Measurements from ENCODE around the gene MAPKAPK2.
"Not testable (repeated sequence)": the region's sequence is repeated elsewhere in the genome, so short reads cannot be mapped to it uniquely, and the experiment has no call there.

MAPKAPK2 gene

DNA sequence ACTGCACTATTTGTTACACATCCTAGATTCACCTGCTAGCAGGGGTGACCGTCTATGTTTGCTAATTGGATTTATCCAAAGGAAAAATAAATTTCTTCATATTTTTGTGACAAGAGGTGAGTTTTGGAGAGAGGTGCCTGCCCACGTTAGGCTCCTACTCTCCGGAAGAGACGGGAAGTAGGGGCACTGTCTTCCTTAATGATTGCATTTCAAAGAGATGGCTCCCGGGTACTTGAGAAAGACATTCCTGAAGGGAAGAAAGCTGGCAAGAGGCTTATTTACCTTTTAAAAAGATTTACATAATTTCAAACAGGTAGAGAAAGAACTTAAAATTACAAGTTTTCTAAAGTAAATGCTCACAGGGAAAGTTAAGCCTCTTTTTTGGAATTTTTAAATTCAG lies 67.2 kb downstream of the MAPKAPK2 start:
- no peak for DNase-seq

DNA sequence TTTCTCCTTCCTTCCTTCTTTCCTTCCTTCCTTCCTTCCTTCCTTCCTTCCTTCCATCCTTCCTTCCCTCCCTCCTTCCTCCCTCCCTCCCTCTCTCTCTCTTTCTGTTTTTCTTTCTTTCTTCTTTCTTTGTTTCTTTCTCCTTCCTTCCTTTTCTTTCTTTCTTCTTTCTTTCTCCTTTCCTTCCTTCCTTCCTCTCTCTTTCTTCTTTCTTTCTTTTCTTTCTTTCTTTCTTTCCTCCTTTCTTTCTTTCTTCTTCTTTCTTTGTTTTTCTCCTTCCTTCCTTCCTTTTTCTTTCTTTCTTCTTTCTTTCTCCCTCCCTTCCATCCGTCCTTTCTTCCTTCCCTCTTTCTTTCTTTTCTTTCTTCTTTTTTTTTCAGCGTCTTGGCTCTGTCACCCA lies 67.8 kb downstream of the MAPKAPK2 start:
- no peak for DNase-seq

DNA sequence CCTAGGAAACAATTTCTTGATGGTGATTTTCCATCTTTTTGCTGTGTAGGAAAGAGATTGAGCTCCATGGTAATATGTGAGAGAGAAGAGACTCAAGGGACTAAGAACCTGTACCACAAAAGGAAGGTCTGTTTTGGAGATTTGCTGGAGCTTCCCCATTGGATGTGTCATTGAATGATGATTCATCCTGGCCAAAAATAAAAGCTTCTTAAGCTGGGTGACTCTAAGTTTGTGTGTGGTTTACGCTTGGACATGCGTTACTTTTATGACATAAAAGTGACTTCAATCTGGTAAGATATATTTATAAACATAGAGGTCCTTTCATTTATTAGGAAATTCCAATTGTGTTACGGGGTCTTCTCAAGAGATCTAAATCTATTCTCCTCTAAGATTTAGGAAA lies 68.4 kb downstream of the MAPKAPK2 start:
- DNase-seq: no peak

DNA sequence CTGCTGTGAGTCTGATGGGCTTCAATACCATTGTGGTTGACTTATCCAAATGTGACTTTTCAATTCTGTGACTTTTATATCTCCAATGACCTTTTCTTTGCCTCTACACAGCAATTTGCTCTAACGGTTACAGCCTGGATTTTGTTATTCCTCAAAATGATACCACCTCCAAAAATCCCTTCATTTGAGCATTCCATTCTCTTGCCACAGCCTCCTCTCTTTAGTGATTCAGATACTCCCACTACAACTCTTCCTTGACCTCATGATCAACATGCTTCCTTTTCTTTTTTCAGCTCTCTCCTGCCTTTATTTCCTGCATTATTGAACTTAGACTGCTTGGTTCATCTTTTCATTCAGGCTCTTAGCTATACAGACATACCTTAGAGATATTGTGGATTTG lies 69.3 kb downstream of the MAPKAPK2 start:
- no peak for DNase-seq

DNA sequence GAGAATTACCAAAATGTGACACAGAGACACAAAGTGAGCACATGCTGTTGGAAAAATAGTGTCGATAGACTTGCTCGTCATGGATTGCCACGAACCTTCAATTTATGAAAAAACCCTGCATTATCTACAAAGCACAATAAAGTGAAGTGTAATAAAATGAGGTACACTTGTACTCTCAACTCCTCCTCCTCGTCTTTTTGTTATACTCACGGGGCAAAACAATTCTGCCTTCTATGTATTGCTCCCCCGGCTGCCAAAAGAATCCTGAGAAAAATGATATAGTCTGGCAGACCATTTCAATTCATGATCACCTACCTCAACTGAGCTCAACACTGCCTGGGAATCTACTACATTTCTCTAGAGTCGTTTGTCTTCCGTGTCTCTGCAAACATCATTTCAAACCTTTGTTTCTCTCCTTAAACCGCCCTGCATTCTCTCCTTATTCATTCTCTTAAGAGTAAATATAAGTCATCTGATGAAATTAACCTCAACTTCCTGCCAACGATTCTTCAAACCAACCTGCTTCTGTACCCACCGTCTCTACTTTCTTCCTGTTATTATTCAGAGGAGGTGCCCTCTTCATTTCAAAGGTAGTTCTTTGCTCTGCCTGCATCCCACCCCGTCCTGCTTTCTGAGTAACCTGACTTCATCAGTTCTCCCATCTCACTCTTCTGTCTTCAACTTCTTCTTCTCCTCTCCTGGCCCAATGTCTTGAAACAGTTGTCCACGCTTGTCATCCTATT lies 73.0 kb downstream of the MAPKAPK2 start:
- DNase-seq: no peak

DNA sequence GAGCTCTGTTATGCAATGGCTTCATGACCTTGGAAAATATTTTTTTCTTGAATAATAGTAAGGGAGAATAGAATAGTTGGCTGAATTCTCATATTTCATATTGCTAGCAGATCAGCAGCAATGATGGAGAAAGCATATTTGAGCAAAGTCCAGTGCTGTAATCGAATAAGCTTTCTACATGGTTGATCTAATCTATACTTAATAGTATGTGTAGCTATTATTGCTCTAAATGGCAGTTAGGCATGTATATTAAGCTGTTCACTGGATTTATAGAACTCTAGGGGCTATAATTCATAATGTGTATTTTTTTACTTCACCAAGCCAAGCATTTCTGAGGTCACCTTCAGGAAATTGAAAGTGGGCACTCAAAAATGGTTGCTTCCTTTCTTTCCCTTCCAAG lies 75.9 kb downstream of the MAPKAPK2 start:
- DNase-seq: no peak

DNA sequence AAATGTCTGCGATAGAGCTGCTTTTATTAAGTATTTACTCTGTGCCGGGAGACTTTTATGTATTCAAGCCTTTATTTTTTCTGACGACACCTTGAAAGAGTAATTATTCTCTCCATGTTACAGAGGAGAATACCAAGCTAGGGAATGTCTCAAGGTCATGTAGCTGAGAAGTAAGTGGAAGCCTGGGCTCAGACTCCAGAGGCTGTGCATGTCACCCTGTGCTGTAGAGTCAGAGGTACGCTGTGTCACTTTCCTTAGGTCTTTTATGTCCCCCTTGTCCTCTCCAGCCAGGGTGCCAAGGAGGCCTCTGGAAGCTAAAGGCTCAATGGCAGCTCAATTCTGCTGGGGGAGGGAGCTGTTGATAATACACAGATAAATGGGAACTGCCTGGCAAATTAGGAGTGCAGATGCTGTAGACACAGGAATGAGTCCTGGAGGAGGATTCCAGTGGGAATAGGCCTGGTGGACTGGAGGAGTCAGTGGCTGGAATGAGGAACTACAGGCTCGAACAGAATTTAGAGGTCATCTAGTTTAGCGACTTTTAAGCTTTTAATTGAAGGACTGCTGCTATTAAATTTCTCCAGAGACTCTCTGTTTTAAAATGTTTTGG lies 76.6 kb downstream of the MAPKAPK2 start:
- DNase-seq: no peak

DNA sequence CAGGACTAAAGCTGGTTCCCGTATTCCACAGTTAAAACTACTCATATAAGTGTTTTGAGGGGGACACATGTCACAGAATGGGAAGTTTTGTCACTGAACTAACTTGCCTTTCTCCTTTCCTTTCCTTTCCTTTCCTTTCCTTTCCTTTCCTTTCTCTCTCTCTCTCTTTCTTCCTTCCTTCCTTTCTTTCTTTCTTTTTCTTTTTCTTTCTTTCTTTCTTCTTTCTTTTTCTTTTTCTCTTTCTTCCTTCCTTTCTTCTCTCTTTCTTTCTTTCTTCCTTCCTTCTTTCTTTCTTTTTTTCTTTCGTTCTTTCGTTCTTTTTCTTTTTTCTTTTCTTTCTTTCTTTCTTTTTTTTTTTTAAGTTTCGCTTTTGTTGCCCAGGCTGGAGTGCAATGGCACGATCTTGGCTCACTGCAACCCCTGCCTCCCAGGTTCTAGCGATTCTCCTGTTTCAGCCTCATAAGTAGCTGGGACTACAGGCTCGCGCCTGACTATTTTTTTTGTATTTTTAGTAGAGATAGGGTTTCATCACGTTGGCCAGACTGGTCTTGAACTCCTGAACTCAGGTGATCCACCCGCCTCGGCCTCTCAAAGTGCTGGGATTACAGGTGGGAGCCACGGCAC lies 78.1 kb downstream of the MAPKAPK2 start:
- not testable (repeated sequence) for DNase-seq

DNA sequence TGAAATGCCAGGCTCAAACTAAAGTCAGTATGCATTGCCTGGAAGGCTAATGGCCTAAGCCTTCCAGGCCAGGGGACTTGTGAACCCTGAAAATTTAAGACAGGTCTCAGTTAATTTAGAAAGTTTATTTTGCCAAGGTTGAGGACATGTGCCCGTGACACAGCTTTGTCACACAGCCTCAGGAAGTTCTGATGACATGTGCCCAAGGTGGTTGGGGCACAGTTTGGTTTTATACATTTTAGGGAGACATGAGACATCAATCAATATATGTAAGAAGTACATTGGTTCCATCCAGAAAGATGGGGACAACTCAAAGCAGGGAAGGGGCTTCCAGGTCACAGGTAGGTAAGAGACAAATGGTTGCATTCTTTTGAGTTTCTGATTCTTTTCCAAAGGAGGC lies 81.1 kb downstream of the MAPKAPK2 start:
- DNase-seq: not testable (repeated sequence)

DNA sequence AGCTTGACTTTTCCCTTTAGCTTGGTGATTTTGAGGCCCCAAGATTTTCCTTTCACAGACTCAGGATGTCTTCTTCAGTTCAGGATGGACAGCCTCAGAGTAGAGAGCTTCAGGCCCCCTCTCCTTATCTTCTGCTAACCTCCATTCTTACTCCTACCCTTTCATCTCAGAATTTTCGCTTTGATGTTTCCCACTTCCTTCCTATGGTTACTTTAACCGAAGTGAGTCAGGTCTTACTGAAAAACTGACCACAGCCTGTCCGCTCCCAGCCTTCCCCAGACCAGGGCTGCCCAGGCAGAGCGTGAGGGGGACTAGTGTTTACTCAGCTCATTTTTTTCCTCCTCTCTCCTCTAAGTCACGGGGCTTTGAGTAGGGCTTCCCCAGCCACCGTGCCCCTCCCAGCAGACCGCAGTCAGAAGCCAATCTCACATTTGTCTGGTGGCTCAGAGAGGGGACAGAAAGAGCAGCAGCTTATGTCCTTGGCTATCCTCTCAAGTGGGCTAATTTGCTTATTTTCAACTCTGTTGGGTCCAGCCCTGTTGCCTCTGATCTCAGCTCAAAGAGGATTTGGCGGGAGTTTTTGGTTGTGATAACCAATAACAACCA lies 81.6 kb downstream of the MAPKAPK2 start:
- DNase-seq: no peak

DNA sequence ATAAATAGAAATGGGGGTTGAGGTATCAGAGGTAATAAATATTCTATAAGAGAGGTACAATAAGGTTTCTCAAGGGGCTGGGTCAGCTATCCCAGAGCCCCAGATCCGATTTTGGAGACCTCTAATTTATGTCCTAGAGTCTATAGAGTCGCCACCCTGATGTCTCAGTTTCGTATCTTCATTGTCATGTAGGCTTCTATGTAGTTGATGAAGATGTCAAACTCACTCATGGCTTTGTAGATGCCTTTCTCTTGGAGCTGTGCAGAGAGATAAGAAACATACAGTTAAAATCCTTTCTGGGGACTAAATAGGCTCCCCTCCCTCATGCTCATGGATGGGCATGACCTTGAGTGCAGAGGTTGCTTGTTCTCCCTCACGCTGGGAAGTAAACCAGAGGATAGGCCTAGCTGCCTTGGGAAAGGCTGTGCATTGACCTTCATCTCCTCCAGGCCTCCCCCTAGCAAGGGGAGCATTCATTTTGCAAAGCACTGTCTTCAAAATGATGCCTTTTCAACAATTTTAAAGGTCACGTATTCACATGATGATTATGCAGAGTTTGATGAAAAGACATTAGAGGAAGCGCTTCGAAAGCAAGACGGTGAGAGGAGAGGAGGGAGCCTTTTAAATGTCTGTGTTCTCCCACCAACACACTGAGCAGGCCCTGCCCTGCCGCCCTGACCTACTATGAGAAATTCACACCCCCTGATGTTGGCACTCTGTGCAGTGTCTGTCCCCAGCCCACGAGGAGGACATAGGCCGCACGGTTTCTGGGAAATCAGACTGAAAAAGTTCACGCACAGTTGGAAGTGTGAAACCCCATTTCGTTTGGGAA lies 84.0 kb downstream of the MAPKAPK2 start:
- no peak for DNase-seq

DNA sequence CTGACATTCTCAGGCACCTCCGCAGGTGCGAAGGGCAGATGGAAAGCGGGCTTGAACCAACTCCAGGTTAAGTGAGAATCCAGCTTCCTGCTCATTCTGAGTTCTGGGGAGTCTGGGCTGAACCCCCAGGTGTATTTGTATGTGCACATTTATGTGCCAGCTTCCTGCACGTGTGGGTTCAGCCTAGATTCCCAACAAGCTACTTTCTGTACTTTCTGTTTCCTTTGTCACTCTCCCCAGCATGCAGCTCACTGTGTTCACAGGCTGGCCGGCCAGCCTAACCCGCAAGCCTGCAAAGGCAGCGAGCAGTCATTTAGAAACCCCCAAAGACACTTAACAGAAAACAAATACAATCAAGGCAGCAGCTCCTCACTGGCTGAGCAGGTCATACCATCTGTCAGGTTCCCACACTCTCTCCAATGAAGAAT lies 84.6 kb downstream of the MAPKAPK2 start:
- no peak for DNase-seq

DNA sequence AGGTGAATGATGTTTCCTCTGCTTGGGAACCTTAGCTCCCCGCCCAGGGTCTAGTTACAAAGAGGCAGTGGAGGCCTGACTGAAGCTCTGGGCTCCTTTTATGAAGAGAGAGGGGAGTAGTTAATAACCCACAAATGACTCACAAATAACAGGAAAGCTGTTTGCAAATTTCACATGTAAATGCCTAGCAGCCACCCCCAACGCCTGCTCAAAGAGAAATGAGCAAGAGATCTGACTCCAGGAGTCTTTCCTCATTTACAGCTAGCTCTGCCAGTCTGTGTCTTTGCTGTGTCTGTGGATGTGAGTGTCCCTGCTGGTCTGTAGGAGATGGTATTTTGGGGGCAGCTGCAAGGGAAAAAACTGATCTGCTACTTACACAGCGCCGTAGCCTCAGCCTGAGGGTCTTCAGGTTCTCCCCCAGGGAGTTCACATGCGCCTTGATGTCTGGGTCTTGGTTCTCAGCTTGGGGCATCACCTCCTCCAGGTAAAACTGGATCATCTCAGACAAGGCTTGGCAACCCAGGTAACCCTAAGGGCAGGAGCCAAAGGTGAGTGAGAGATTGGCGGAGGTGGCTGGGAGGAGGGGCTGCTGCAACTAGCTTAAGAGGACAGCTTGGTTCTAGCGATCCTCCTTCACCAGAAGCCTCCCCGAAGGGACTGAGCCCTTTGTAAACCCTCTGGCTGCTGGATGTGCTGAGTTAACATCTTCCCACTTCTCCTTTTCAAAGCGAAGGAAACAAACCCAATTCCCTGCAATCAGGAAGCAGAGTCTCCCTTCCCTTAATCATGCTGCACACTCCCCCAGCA lies 86.0 kb downstream of the MAPKAPK2 start, which contains the start of gene IL19:
IL19 (plus strand) TSS at position 243 of the 807 bp plus-strand sequence. CDS start 65,890 bp downstream, outside the sequence.
- DNase-seq: no peak

DNA sequence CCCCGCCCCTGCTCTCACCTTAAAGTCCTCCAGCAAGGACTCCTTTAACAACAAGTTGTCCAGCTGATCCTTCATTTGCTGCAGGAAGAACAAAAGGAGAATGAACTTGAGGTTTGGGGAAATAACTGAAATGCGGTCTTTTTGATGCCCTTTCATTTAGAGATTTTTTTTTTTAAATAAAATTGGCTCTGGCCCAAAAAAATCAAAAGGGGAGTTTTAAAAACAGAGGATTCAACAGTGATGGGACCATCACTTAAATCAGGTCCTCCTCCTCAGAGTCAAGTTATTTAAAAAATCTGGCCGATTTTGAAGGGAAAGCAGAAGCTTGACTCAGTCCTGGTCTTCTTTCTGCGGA lies 86.6 kb downstream of the MAPKAPK2 start:
- no peak for DNase-seq

DNA sequence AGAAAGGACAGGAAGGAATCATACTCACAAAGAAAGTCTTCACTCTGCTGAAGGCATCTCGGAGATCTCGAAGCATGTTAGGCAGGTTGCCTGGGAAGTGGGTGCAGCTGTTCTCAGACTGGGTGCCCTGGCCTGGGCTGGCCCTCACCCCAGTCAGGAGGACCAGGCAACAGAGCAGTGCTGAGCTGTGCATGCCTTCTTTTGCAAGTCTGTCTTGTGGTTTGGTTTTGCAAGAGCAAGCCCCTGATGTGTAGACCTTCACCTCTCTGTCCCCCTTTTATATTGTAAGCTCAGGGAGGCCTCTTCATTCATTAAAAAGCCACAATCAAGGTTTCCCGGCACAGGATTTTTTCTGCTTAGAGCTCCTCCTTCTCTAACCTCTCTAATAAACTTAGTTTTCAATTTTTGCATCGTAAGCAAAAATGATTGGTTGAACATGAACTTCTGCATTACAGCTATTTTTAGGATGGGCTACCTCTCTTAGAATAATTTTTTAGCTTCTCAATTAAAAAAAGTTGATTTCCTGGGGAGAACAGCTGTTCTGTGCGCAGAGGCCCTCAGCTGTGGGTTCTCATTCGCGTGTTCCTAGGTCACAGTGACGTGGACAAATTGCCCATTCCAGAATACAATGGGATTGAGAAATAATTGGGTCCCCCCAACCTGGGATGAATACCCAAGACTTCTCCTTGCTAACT lies 87.7 kb downstream of the MAPKAPK2 start, which contains the start of gene IL10:
IL10 (minus strand) TSS at position 252 of the 695 bp plus-strand sequence; CDS start at position 193, 59 bp downstream.
- DNase-seq: no peak

DNA sequence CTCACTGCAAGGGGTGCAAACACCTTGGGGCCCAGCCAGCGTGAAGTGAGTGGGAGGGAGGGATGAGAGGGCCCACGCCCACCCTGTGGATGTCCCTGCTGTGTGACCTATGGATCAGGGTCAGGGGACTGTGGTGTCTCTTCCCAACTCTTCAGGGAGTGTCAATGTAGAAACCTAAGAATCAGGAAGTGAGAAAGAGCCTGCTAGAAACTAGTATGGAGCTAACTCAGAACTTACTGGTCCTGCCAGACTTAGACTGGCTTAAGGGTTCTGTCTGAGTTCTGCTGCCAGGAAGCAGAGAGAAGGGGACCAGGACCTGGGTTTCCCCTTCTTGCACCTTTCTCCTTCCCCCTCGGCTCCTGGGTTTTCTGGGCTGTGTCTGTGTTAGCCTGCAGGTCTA lies 89.4 kb downstream of the MAPKAPK2 start:
- DNase-seq: no peak

DNA sequence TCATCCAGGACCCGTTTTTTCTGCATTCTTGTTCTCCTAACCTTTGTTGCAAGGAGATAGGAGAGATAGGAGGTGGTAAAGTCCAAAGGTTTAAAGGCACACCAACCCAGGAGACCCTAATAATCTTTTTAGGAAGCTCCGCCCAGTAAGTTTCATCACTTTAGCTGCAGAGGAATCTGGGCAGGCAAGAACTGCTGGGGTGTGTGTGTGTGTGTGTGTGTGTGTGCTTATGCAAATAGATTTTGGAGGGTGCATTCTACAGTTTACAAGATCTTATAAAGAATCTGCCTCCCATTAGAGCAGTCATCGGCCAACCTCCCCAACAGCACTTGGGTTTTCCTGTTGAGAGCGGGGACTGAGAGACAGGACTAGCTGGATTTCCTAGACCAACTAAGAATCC lies 91.5 kb downstream of the MAPKAPK2 start:
- DNase-seq: no peak

DNA sequence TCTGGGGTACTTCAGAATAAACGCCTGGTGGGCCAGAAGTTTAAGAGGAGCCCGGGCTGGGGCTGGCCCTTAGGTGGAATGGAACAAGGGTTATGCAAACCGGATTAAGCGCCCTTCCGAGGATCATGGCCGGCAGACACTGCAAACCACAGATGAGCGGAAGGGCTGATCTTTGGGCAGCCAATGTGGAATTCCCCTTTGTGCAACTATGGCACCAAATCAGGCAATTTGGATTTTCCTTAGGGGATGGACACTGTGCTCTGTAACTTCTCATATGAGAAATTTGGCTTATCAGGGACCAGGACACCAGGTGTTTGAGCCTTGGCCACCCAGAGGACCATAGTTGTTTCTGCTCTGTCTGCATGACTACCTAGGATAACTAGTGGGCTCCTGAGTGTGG lies 93.3 kb downstream of the MAPKAPK2 start:
- no peak for DNase-seq

DNA sequence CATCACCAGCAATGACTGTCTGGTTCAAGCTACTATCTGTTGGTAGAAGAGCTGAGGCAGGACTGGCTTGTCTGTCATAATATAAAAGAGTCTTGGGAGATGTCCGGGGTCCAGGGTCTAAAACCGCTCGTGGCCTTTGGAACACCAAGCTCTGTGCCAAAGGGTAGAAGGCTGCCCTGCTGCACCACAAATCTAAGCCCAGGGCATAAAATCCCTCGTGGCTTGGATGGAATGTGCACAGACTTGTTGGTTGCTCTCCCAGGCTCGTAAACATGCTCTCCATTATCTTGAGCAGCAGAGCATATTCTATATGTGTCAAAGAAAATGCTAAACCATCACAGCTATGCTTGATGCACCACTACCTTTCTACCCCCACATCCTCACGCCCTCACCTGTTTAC lies 94.2 kb downstream of the MAPKAPK2 start:
- DNase-seq: not testable (repeated sequence)

DNA sequence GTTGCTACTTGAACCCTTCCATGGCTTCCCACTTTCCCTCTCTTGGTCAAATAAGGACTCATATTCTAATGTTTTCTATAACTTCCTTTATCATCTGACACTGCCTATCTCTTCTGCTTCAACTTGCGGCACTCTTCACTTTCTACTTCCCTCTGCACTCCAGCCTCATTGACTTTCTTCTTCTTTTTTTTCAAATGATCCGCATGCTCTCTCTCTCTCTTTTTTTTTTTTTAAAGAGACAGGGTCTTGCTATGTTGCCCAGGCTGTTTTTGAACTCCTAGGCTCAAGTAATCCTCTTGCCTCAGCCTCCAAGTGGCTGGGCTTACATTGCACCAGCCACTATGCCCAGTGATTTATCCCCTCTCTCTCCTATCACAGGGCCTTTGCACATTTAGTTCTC lies 94.9 kb downstream of the MAPKAPK2 start:
- no peak for DNase-seq

DNA sequence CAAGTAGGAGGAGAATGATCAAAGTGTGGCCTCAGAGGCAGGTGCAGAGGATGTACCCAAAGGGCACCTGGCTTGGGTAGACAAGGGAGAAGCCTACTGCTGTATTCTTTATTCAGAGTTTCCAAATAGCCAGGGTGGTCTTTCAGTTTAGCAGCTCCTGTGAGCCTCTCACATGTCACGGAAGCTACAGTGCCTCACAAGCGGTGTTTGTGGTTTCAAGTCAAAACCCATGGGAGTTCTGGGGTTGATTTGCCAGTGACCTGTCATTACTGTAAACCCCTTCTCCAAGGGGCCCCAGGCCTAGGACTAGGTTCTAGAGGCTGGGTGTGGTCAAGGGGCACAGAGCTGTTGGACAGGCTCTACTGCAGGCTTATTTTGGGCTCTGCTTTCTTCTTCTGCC lies 97.7 kb downstream of the MAPKAPK2 start:
- DNase-seq: no peak
